HG03139 (cell line): ENCODE results near the gene HINT2.

Experiments
- ATAC-seq: cut with Tn5 transposase; IDR thresholded peaks from one replicate; pipeline ENCODE4 v1.9.1; 2021; ENCODE audit not compliant: unreplicated experiment

Gene HINT2

DNA sequence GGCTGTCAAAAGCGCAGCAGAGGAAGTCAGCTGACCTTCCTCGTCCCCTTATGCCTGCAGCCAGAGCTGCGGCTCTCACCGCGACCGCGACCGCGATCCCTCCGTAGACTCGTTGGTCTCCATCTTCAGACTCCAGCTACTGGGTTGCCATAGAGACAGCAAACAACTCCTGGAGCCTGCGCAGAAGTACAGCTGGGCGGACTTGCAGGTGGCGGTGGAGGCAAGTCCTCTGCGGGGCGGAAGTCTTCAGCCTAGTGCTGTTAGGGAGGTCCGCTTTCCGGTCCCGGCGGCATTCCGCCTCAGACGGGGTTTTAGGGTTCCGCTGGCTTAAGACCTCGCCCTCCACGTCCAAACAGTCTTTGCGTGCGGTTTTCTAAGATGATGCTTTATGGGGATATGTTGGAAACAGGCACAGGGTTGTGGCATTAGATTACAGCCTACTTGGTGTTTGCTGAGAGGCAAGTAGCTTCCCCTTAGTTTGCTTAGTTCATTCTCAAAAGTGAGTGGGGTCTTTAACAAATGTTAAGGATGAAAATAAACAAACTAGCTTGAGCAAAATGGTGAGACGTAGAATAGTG is 2.7 kb downstream of the HINT2 start, which contains the start of gene SPAG8:
SPAG8 (minus strand) TSS at position 238 of the 578 bp plus-strand sequence; CDS start at position 123, 115 bp downstream.
- ATAC-seq, result peak; percentile 54

DNA sequence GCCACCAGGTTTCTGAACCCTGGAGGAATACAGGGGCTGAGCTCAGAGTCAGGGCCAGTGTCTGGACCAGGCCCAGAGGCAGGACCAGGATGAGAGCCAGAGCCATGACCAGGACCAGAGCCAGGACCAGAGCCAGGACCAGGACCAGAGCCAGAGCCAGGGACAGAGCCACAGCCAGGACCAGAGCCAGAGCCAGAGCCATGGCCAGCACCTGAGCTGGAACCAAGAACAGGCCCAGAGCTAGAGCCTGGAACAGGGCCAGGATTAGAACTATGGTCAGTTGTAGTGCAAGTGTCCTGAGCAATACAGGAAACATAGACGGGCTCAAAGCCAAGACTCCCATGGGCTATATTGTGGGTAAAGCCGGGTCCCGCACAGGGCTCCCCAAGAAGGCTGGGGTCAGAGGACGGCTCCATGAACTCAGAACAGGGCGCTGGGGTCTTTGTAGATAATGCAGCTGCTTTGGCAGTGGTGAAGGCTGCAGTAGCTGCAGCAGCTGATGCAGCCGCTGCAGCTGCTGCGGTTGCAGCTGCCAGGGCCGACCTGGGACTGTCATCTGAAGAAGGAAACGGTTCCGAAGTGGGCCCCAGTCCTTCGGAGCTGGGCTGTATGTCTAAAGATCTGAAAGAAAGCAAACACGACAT is 3.3 kb downstream of the HINT2 start:
- ATAC-seq, result no peak

DNA sequence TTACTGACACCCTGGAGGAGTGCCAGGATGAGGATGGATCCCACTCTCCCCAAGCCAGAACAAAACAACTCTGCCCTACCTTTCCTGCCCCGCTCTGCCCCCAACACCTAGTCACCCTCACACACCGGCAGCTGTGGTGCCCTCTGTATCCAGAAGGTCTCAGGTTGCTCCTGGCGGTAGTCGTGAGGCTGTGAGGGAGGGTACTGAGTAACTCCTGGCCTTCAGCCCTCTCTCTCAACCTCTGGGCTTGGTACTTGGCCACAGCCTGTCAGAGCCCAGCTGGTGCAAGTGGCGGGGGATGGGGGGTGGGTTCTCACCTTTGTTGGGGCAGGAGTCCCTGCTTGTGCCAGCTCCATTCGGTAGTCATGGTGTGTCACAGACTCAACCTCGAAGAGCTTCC is 4.7 kb downstream of the HINT2 start:
- ATAC-seq, result no peak

DNA sequence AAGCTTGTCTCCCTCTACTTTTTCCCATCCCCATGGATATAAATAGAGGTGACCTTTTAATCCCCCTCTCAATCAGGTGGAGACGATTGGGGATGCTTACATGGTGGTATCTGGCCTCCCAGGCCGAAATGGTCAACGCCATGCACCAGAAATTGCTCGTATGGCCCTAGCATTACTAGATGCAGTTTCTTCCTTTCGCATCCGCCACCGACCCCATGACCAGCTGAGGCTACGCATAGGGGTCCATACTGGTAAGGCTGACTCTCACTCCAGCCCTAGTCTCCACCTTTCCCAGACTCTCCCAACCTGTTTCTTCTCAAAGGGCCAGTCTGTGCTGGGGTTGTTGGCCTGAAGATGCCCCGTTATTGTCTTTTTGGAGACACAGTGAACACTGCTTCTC is 6.4 kb downstream of the HINT2 start:
- no peak for ATAC-seq

DNA sequence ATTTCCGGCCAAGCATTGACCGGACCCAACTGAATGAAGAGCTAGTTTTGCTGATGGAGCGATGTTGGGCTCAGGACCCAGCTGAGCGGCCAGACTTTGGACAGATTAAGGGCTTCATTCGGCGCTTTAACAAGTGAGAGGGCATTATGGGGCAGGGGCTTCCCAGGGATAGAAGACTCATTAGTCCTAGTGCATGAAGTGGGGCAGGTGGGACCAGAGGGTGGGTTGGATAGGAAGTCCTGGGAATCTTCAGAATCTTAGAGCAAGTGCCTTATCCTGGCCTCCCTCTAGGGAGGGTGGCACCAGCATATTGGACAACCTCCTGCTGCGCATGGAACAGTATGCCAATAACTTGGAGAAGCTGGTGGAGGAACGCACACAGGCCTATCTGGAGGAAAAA is 8.7 kb downstream of the HINT2 start:
- ATAC-seq, result no peak

DNA sequence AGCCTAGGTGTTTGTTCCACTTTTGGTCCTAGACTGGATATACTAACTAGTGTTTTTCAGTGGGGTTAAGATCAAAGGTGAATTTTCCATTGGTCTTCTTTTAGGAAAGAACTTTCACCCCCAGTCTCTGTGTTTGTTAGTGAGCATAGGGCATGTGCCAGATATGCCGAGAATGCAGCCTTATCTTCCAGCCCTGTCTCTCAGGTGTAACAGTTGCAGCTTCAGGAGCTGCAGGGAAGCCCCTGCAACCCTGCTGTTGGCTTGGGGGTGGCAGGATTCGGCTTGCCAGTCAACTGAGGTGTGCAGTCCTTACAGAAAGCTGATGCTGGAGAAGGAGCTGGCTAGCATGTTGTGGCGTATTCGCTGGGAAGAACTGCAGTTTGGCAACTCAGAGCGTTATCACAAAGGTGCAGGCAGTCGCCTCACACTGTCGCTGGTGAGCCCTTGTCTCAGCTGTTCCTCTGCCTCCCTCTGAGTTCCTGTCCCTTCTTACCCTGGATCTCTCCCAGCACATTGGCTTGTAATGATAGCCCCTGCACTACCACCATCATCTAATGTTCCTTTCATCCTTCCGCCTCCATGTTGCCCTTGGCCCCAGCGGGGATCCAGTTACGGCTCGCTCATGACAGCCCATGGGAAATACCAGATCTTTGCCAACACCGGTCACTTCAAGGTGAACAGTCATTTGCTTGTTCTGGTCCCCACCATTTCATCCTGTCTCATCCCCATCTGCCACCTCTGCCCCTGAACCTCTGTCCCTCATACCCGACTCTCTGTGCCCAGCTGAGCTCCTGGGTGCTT is 13.3 kb downstream of the HINT2 start:
- no peak for ATAC-seq

DNA sequence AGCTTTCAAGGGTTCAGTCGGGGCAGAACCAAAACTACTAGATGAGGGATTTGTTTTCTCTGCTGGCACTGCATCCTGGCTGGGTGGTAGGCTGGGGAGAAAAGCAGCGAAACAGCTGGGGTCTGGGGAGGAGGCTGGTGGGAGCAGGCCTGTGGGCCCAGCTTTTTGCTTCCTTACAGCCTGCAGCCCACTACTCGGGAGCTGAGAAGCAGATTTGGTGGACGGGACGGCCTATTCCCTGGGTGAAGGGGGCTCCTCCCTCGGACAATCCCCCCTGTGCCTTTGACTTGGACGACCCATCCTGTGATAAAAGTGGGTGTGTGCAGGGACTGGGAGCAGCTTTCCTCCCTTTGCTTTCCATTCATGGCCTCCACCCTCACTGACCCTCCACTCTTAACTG is 14.3 kb downstream of the HINT2 start:
- ATAC-seq, result no peak

DNA sequence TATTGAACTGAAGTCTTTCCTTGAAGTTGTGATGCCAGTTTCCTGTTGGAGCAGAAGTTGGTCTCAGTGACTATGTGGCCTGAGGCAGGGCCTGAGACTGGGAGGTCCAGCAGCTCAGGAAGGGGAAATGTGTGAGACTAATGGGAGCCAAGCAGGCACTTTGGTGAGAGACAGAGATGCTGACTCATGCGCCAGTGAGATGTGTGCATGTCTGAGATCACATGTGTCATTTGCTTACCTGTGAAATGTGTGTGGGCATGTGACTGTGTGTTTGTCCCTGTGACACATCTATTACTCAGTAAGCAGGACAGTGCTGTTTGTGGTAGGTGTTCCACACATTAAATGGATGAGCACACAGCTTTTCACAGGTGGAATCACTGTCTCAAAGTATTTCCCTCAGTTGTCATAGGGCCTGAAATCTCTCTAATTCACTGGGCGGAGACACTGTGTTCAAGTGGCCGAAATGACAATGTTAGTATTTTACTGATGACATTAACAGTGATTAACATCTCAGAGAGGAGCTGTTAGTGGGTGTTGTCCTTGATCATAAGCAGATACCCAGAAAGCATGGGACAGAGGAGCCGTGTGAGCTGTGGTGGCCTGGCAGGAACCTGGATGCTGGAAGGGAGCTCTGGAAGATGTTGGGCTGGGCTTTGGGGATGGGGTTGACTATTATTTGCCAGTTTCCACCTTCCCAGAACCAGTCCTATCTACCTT is 16.0 kb downstream of the HINT2 start:
- no peak for ATAC-seq

DNA sequence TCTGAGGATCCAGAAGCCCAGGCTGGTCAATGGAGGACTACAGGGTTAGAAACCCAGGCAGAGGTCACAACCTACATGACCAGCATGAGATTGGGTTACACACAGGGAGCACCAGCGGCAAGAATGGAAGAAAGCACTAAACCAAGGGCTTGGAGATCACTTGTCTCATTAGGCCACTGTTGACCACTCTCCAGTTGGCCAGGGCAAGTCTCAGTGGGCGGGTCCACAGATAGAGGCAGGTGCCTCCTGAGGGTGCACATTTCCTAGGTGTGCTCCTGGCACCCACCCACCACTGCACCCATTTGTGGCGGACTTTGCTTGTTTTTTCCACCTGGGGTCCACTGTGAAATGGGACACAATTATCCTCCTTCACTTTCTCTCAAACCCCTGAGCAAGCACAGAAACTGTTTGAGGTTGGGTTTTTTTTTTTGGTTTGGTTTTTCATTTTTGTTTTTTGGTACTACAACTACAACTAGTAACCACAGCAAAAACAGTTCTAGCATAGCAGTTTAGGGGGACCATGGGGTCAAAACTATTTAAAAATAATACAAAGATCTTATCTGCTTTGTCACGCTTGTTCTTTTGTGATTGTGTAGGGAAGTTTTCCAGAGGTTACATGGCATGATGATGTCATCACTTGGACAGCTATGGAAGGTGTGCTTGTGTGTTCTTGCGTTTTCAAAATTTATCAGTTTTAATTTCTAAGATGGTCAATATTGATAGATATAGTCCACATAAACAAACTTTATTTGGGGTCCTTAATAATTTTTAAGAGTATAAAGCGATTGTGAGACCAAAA is 17.3 kb downstream of the HINT2 start:
- ATAC-seq, result no peak

DNA sequence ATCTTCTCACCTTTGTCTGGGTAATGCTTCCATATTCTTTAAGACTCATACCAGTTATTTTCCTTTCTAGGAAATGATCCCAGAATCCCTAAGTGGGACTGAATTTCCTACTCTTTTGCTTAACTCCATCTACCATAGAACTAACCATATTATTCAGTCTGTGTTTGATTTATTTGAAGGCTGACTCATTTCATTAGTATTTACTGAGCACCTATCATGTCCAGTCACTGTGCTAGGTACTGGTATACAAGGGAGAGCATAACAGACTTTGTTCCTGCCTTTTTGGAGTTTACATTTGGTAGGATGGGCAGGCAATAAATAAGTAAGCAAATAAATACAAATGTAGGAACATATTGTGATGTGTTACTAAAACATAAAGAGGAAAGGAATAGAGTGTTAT is 19.1 kb downstream of the HINT2 start:
- no peak for ATAC-seq

DNA sequence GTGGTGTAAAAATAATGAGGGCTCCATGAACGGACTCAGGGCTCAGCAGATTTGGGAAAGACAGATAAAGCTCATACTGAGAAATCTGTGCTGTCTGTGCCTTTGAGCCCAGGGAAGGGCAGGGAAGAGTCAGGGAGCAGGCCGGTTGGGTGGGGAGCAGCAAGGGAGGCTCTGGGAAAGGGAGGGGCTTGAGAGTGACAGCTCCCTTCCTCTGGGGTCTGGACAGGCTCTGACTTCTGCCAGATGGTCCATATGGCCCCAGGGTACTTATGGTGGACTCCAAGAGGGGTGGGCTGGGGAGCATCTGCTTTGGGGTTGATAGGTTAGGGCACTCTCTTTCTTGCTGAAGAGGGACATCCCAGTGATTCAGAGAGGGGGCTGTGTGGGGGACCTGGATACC is 21.4 kb downstream of the HINT2 start:
- ATAC-seq, result no peak

DNA sequence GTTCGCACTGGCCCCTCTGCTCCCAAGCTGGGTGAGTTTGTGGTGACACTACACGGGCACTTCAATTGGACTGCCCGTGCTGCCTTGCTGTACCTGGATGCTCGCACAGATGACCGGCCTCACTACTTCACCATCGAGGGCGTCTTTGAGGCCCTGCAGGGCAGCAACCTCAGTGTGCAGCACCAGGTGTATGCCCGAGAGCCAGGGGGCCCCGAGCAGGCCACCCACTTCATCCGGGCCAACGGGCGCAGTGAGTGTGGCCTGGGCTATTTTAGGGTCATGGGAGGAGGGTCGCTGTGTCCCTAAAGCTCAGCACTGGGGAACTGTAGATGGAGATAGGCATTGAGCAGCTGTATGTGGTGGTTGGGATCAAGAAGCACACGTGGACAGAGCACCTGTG is 22.0 kb downstream of the HINT2 start:
- ATAC-seq, result no peak

DNA sequence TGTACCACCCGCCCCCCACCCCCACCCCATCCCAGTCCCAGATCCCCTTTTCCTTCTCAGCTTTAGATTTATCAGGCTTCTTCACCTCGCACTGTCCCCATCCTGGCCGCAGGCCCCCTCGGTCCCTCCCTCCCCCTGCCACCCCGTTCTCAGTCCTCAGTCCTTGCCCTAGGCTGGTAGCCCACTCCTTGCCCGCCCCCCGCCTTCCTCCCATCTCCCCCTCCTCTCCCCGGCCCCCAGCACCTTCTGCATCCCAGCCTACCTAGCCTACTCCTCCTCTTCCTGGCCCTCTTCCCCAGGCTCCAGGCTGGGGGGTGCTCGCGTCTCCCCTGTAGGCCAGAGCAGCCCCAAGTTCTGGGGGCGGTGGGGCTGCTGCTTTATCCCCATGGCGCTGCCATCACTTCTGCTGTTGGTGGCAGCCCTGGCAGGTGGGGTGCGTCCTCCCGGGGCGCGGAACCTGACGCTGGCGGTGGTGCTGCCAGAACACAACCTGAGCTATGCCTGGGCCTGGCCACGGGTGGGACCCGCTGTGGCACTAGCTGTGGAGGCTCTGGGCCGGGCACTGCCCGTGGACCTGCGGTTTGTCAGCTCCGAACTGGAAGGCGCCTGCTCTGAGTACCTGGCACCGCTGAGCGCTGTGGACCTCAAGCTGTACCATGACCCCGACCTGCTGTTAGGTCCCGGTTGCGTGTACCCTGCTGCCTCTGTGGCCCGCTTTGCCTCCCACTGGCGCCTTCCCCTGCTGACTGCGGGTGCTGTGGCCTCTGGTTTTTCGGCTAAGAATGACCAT is 22.6 kb downstream of the HINT2 start:
- ATAC-seq, result no peak

DNA sequence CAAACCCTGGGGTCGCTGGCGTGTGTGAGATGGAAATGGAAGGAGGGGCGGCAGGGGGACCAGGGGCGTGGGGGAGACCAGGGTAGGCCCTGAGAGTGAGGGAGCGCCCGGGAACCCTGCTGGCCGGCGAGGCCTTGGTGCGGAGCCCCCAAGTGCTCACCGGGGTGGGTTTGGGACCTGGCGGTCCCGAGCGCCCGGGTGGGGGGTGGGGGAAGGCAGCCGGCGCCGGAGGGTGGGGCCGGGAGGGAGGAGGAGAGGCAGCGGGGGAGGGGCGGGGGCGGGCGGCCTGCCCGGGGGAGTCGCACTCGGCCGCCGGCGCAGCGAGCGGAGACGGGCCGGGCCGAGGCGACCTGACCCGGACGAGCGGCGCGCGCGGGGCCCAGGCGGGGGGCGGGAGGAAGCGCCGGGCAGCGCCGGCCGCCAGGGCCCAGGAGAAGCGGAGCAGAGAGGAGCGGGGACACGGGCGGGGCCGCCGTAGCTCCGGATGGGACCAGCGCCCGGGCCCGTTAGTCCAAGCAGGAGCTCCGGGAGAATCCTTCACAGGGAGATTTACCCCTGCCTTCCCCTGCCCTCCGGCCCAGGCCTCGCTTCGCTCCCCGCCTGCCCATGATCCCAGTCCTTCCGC is 23.4 kb downstream of the HINT2 start, which contains the start of gene NPR2:
NPR2 (plus strand) TSS at position 295 of the 625 bp plus-strand sequence. CDS start 818 bp downstream, outside the sequence.
- ATAC-seq, result no peak

DNA sequence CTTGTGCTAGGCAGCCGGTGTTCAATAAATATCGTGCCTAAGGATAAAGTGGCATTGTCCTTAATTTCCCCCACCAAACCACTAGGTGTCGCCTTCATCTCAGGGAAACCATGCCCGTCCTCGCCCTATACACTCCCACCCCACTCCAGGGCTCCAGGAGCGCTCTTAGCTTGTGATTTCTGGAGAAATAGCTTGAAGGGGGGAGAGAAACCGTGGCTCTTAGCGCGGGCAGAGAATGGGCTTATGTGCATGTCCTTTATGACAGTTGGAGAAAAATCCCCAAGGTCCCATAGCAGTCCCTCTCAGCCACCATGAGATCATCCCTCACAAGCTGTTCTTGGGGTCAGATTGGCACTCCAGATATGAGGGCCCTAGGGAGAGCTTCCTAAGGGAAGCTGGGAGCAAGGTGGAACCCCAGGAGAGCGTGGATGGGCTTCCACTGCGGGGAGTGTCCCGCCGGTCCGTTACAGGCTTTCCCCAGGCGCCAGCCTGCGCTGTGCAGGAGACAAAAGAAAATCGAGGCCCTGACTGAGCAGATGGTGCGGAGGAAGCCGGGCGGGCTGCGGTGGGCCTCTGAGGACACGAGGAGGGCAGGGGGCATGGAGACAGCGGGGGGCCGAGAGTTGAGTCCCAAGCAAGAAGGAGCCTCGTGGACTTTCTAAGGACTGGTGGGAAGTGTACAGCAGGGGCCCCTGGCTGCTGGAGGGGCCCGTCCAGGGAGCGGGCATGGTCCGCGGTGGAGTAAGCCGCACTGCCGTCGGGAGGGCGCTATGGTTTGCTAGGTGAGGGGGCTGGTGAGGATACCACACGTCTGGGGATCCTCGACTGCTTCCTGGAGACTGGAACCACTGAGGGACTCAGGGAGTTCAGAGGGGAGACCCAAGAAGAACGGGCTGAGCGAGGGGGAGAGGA is 24.2 kb downstream of the HINT2 start:
- ATAC-seq, result no peak

DNA sequence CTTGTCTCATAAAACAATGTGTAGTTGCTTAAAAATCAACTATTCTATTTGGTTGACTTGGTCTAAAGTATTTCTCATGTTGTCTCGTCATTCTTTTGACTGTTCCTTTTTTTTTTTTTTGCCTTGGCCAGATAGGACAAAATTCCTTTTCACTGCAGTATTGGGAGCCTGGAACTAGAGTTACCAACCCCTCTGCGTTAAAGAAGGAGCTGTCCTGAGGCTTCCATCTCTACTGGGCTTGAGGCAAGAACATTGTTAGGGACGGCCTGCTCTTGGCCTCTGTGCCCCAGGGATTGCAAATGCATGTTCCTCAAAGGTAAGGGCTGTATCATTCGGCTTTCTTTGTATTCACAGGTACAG is 24.8 kb downstream of the HINT2 start:
- no peak for ATAC-seq

DNA sequence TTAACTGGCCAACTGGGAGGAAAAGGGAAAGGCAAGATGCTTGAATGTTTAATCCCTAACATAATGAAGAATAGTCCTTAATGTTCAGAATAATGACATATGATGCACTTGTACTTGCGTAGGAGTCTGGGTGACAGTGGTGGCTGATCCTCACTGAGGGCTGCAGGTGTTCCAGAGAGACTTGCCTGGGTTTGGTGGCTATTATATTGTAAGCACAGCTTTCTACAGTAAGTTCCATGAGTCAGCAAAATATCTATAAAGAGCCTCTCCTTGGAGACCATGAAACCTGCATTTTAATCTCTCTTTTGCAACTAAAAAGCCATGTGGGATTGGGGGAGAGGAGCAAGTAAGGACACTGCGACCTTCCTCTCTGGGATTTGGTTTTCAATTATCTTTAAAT is 25.3 kb downstream of the HINT2 start:
- no peak for ATAC-seq

DNA sequence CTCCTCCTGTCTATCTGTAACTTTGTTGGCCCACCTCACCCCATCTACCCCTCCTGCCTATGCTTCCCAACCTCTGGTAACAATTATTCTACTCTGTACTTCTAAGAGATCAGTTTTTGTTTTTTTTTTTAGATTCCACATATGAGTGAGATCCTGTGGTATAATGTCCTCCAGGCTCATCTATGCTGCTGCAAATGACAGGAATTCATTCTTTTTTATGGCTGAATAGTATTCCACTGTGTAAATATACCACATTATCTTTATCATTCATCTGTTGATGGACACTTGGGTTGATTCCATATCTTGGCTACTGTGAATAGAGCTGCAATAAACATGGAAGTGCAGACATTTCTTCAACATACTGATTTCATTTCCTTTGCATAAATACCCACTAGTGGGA is 31.4 kb downstream of the HINT2 start:
- no peak for ATAC-seq
